CD14-positive monocyte (primary cell): ENCODE results near the gene BEGAIN. TPM values are rescaled to one million over a fixed set of nuclear protein-coding genes. Genes with fewer than 3 reads are reported as not detected.

ENCODE experiments used
- DNase-seq, 3 donors: peaks; one replicate each; pipeline ENCODE4 v3.0.0-alpha.2; 2011 to 2022
- H2AFZ ChIP-seq: 2 replicates; pipeline ENCODE4 v1.6.0; 2012; ENCODE audit warnings: mild to moderate bottlenecking, low read depth, low read length, inconsistent platforms; ENCODE audit not compliant: insufficient read depth, poor library complexity, severe bottlenecking
- H3K27ac ChIP-seq, 2 donors: 1 replicate in 1 of 2; 2 replicates in 1 of 2; pipeline ENCODE4 v1.5.1; 2012 to 2013; ENCODE audit warnings: low read length in 2 of 2, control low read depth in 1 of 2, inconsistent platforms in 1 of 2, low read depth in 1 of 2, mild to moderate bottlenecking in 1 of 2
- H3K27me3 ChIP-seq, 2 donors: one replicate each; pipeline versions ENCODE4 v1.6.0 to v1.6.1; 2011 to 2013; ENCODE audit warnings: low read length in 2 of 2; ENCODE audit not compliant: control insufficient read depth in 2 of 2, insufficient read depth in 2 of 2
- H3K36me3 ChIP-seq, 2 donors: replicated peaks in 1 of 2; 1 replicate in 1 of 2; 2 replicates in 1 of 2; pipeline versions ENCODE4 v1.5.1 to v1.6.1; 2012 to 2013; ENCODE audit warnings: low read length in 2 of 2, control low read depth in 1 of 2, inconsistent platforms in 1 of 2, mild to moderate bottlenecking in 1 of 2; ENCODE audit not compliant: insufficient read depth in 2 of 2, control insufficient read depth in 1 of 2
- H3K4me1 ChIP-seq, 2 donors: 1 replicate in 1 of 2; 2 replicates in 1 of 2; pipeline versions ENCODE4 v1.5.1 to v1.6.1; 2012 to 2013; ENCODE audit warnings: low read length in 2 of 2, control low read depth in 1 of 2, inconsistent platforms in 1 of 2, mild to moderate bottlenecking in 1 of 2, moderate library complexity in 1 of 2; ENCODE audit not compliant: insufficient read depth in 2 of 2, control insufficient read depth in 1 of 2
- H3K4me2 ChIP-seq: replicated peaks from 2 replicates; pipeline ENCODE3; 2012; ENCODE audit warnings: low read length, moderate library complexity, mild to moderate bottlenecking; ENCODE audit not compliant: poor library complexity, severe bottlenecking; ENCODE audit errors: extremely low read depth
- H3K4me3 ChIP-seq, 3 experiments: fragments of 200-600 bp in 1 of 3; sonication (generic) in 1 of 3; replicated peaks in 1 of 3; 1 replicate in 2 of 3; 2 replicates in 1 of 3; pipeline ENCODE4 v1.5.1; 2011 to 2013; ENCODE audit warnings: low read length in 3 of 3, mild to moderate bottlenecking in 3 of 3, control low read depth in 2 of 3, low read depth in 2 of 3, inconsistent platforms in 1 of 3, moderate library complexity in 1 of 3
- H3K79me2 ChIP-seq: 2 replicates; pipeline ENCODE4 v1.6.0; 2012; ENCODE audit warnings: mild to moderate bottlenecking, control low read depth, inconsistent platforms, low read length, moderate library complexity; ENCODE audit not compliant: insufficient read depth
- H3K9ac ChIP-seq: 2 replicates; pipeline ENCODE4 v1.6.0; 2017; ENCODE audit warnings: low read length, mild to moderate bottlenecking; ENCODE audit not compliant: insufficient read depth, poor library complexity, severe bottlenecking
- H3K9me3 ChIP-seq, 2 donors: replicated peaks in 1 of 2; 1 replicate in 1 of 2; 2 replicates in 1 of 2; pipeline versions ENCODE4 v1.5.1 to v1.6.1; 2012 to 2013; ENCODE audit warnings: low read length in 2 of 2, control low read depth in 1 of 2; ENCODE audit not compliant: control insufficient read depth in 1 of 2, insufficient read depth in 1 of 2
- H4K20me1 ChIP-seq: 2 replicates; pipeline ENCODE4 v1.6.0; 2012; ENCODE audit warnings: mild to moderate bottlenecking, low read length, control low read depth, moderate library complexity; ENCODE audit not compliant: insufficient read depth
- H3K27ac Mint-ChIP-seq, 7 donors: one replicate each; pipeline ENCODE4 v1.8.0; 2020; ENCODE audit warnings: mild to moderate bottlenecking in 7 of 7, mixed read lengths in 7 of 7, moderate library complexity in 6 of 7, inconsistent platforms in 2 of 7
- H3K27me3 Mint-ChIP-seq, 3 donors: one replicate each; pipeline ENCODE4 v1.8.0; 2021 to 2022; ENCODE audit warnings: low read depth in 3 of 3, mild to moderate bottlenecking in 3 of 3, mixed read lengths in 3 of 3, moderate library complexity in 3 of 3, inconsistent platforms in 1 of 3
- H3K36me3 Mint-ChIP-seq, 2 donors: one replicate each; pipeline ENCODE4 v1.8.0; 2020; ENCODE audit warnings: mixed read lengths in 2 of 2, inconsistent platforms in 1 of 2, mild to moderate bottlenecking in 1 of 2
- H3K4me1 Mint-ChIP-seq: one replicate; pipeline ENCODE4 v1.8.0; 2020; ENCODE audit warnings: mild to moderate bottlenecking, mixed read lengths
- H3K4me3 Mint-ChIP-seq, 2 donors: one replicate each; pipeline ENCODE4 v1.8.0; 2020; ENCODE audit warnings: mild to moderate bottlenecking in 2 of 2, mixed read lengths in 2 of 2, moderate library complexity in 1 of 2
- H3K9me3 Mint-ChIP-seq, 7 donors: one replicate each; pipeline ENCODE4 v1.8.0; 2020 to 2022; ENCODE audit warnings: mixed read lengths in 7 of 7, mild to moderate bottlenecking in 6 of 7, moderate library complexity in 6 of 7, inconsistent platforms in 2 of 7
- CTCF ChIP-seq: fragments of 200-600 bp; IDR thresholded peaks from one replicate; pipeline ENCODE4 v1.8.0; 2022; ENCODE audit warnings: antibody characterized with exemption, mild to moderate bottlenecking
- WGBS: methylation state at CpG from one replicate; pipeline ENCODE4 v1.1.5; 2013; ENCODE audit warnings: missing lambda C conversion rate; ENCODE audit not compliant: insufficient coverage; 5-methylcytosine and 5-hydroxymethylcytosine counted together
- intact Hi-C, 2 donors: fragments of 100-400 bp; cut with micrococcal nuclease; formaldehyde crosslinking; loops; one replicate each; pipeline versions ENCODE4 v1.15.0 to v1.15.1; 2023
- polyA plus RNA-seq, 3 donors: library from polyadenylated mRNA; depleted of rRNA in 1 of 3; unstranded in 2 of 3; stranded (reverse) in 1 of 3; fragments of 300-500 nt in 2 of 3; fragments of >200 nt in 1 of 3; fragmentation: Illumina TruSeq in 2 of 3; gene quantifications; 1 replicate in 2 of 3; 2 replicates in 1 of 3; pipeline ENCODE4 v1.2.3, GENCODE V29; 2012 to 2021

The BEGAIN gene
- polyA plus RNA-seq, 3 donors, result 0.25 to 0.45 TPM; not detected in 1

DNA sequence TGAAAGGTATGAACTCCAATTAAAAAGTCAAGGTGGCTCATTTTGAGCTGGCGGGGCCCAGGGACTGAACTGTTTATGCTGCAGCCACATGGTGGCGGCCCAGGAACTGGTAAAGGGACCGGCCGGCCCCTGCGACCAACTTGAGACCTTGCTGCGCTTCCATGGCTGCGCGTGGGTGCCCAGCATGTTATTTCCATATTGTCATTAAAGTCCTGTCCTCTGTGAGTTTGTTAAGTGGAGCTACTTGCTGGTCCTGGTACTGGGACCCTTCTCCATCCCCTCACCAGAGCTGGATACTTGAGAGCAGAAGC lies 62.3 kb downstream of the BEGAIN start:
- Histone ChIP-seq H3K27me3 (no peaks in the 10 kb centered on the region), H3K79me2 (no peaks in the 10 kb centered on the region), H3K36me3 (peaks cover 22 to 28% of the 10 kb centered on the region in 2 donors), H3K27ac (no peak overlapping the region), H3K9me3 (no peaks in the 10 kb centered on the region), H3K4me2 (no peak overlapping the region), H3K9ac (no peak overlapping the region), H3K4me1 (no peaks in the 10 kb centered on the region), H2AFZ (no peak overlapping the region), H3K4me3 (no peak overlapping the region), H4K20me1 (no peaks in the 10 kb centered on the region)
- Mint-ChIP-seq H3K4me1 (no peaks in the 10 kb centered on the region), H3K9me3 (no peaks in the 10 kb centered on the region), H3K27me3 (peaks cover 0 to 1% (median 0%) of the 10 kb centered on the region in 3 donors), H3K36me3 (peaks cover 7 to 17% of the 10 kb centered on the region in 2 donors), H3K27ac (no peak overlapping the region), H3K4me3 (no peak overlapping the region)
- peak in 2 of 3 donors; percentile 36 to 49 for DNase-seq
- no peak for TF ChIP-seq CTCF
- intact Hi-C loops, result loop anchor here in 1 of 2 donors (5.0 kb wide), 1 partner anchor 127 kb away; no protein-coding TSS in a partner anchor
- 100% methylated on average over 2 of the region's 8 CpGs for WGBS

- TF ChIP-seq CTCF, result no peak
- Mint-ChIP-seq H3K4me3 (no peak overlapping the region), H3K4me1 (no peaks in the 10 kb centered on the region), H3K36me3 (peaks cover 6 to 14% of the 10 kb centered on the region in 2 donors), H3K9me3 (no peaks in the 10 kb centered on the region), H3K27ac (no peak overlapping the region), H3K27me3 (peaks cover 0 to 1% (median 0%) of the 10 kb centered on the region in 3 donors)
- DNase-seq, result peak in 1 of 3 donors; percentile 0
- 98% methylated on average over 8 of the region's 12 CpGs for WGBS
- Histone ChIP-seq H3K4me2 (no peak overlapping the region), H3K4me3 (no peak overlapping the region), H3K27me3 (no peaks in the 10 kb centered on the region), H3K4me1 (no peaks in the 10 kb centered on the region), H3K9me3 (no peaks in the 10 kb centered on the region), H4K20me1 (no peaks in the 10 kb centered on the region), H3K36me3 (peaks cover 17 to 23% of the 10 kb centered on the region in 2 donors), H3K79me2 (no peaks in the 10 kb centered on the region), H3K9ac (no peak overlapping the region), H2AFZ (no peak overlapping the region), H3K27ac (no peak overlapping the region)
- intact Hi-C loops, result no loop called here
These were observed 62.8 kb downstream of the BEGAIN start for GRCh38 chr14:100524233-100524932.
